ENCODE measurements around the gene ADCY5.

The ADCY5 gene

DNA sequence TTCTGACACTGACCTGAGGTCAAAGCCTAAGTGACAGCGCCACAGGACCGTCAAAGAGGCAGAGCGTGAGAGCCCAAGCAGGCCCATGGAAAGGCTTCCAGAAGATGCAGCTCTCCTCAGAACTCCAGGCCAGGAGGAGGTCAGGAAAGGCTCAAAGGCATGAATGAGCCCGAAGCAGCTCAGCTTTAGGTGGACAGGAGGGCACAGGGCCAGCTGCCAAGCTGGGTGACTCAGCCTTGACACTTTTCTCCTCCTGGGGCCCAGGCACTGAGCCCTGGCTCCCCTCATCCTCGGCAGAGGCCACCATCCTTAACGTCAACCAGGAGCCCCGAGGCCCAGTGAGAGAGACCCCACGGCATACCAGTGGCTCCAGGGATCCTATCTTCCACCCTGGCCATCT, 62.9 kb downstream of the ADCY5 start:
- no peak for DNase-seq (ENCODE audit: low spot score)

- no peak for DNase-seq (ENCODE audit: low spot score)
Observed at GRCh38 chr3:123385499-123385898, 63.4 kb downstream of the ADCY5 start.

GRCh38 chr3:123385001-123385401, 63.9 kb downstream of the ADCY5 start:
- DNase-seq (ENCODE audit: low spot score): no peak

GRCh38 chr3:123384256-123384655, 64.6 kb downstream of the ADCY5 start:
- no peak for DNase-seq (ENCODE audit: low spot score)

DNA sequence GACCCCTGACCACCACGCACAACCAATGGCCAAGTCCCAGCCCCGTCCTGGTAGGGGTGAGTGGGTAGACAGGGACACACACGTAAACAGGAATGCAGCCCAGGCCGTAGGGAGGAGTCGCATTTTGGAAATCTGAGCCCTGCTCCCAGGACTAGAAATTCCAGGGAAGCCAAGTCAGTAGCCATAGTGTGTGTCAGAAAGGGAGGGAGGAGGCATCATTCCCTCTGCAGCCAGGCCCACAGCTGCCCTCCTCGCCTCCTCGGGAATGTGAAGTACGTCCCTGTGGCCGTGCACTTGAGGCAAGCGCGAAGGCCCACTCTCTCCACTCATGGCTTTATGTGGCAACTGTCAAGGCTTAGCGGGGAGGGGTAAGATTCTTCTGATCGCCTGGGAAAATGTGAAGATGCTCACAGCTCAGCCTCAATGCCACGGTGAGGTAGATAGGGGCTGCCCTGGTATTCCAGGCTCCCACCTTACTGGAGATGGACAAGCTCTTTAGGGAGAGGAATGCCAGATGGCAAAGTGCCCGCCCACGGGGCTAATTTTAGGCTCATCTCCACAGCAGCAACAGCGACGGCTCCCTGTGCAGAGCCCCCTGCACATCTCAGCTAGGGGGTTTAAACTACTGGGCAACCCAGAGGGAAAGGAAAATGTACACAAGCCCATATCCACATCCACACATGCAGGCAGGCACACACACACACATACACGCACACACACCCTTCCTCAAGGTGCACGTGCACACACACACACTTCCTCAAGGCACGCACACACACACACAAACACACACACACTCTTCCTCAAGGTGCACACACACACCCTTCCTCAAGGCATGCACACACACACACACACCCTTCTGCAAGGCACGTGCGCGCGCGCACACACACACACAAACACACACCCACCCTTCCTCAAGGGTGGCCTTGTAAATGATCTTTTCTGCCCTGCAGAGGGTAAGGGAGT, 65.5 kb downstream of the ADCY5 start:
- DNase-seq (ENCODE audit: low spot score): no peak

DNA sequence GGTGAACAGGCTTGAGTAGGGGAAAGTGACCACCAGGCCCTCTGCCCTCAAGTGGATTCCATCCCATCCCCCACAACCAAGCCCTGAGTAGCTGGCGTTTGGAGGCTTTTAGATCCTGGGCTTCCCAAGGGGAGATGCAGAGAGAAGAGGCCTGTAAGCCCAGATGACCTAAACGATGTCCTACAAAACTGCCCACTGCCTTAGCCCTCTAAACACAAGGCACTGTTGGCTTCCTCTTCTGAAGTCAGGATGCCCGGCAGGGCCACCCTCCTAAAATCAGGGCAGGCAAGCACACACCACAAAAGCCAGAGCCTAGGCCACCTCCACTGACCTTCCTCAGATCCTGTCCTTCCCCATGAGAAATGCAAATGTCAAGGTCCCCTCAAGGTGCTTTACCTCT, 68.6 kb downstream of the ADCY5 start:
- no peak for DNase-seq (ENCODE audit: low spot score)

- DNase-seq (ENCODE audit: low spot score): no peak
Observed at GRCh38 chr3:123379041-123379830, 69.7 kb downstream of the ADCY5 start.

DNA sequence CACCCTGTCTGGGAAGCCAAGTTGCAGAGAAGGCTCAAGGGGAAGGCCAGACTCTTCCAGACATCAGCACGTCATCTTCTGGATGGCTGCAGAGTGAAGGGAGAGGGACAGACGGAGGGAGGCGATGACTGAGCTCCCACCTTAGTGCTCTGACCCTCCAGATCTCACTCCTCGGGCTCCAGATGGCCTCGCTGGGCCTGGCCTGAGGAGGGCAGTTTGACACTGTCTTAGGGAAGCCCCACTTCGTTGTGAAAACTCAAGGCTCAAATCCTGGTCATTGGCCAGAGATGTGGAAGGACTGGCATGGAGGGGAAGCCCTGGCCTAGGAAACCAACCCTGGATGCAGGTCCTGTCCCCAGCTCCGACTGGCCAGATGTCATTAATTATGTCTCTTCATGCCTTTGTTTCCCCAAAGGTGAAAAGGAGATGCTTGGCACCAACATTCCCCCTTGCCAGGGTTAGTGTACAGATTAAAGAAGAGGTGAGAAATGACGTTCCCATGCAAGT, 70.4 kb downstream of the ADCY5 start:
- no peak for DNase-seq (ENCODE audit: low spot score)

DNA sequence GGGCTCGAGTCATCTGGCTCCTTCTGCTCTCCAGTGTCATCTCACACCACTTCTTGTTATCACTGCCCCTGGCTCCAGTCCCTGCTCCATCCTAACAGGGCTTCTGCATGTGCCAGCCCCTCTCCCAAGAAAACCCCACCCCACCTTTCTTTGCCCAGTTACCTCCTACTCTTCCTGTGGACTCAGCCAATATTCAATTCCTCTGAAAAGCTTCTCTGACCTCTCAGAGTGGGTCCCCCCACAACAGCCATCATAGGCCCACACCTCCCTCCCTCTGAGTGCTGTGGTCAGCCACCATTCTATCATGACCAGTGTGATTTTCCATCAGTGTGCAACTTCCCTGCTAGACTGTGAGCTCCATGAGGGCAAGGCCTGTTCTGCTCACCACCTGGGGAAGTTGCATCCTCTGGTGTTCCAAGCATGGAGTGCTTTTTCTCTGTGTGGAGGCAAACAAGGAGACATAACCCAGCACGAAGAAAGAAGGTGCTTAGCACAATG, 71.6 kb downstream of the ADCY5 start:
- no peak for DNase-seq (ENCODE audit: low spot score)

DNA sequence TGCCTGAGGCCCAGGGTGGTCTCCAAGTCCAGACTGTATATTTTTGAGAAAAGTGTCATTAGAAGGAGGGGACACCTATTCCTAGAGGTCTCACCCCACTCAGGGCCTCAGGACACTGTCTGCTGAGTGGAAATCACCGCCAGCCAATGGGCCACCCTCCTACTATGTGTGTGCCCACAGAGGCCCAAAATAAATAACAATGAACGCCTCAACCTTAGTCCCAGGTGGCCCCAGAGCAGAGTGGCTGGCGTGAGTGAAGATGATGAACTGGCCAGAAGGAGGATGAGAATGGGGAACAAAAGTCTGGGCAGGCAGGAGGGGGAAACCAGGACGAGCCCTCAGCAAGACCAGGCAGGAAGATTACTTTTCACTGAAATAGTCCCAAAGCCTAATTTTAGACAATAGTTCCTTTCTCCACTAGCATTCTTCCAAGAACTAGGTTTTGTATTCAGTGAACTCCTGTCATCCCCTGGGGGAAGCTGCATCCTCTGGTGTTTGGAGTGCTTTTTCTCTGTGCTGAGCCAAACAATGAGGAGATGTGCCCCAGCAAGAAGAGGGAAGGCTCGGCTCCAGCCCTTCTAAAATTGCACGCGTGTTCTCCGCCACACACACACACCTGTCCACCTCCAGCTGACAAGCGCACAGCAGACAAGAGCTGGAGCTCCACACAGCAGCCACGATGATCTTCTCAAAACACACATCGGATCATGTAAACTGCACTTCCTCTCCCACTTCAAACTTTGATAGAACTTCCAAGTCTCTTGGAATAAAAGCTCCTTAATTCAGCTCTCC, 72.2 kb downstream of the ADCY5 start:
- no peak for DNase-seq (ENCODE audit: low spot score)

DNA sequence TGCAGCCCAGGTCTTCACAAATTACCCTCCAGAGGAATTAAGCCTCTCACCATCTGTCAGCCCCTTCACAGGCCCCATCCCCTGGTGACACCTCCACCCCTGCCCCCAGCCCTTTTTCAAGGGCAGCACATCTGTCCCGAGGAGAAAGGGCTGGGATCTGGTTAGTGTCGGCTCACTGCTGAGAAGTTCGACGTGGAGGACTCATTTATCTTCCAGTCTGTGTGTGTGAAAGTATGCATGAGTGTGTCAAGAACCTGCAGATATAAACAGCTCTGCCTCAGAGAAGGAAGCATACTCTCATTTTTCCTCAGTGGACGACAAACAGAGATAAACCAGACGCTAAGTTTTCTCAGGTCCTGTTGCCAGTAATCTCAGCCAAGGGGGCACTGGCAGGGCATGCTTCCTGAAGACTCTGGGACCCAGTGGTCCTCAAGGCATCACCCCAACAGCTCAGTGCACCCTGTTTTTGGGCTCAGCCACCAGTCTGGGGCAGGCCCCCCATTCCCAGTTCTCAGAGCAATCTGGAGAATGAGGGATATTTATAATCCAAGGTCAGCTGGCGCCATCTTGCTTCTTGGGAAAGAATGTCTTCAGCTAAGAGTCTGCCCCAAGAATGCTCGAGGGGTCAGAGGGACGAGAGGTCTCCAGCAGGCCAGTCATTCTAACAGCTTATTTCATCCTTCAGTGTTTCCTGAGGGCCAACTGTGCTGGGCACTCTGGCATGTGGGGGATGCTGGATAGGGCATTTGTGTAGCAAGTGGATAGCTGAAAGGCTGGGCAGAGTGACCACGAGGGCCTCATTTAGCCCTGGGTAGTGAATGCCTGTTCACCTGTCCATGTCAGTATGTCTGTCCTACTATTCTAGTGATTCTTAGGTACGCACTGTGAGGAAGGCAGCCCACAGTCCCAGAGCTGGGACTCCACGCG, 73.6 kb downstream of the ADCY5 start:
- no peak for DNase-seq (ENCODE audit: low spot score)

- DNase-seq (ENCODE audit: low spot score): no peak
Observed at GRCh38 chr3:123374016-123374415, 74.9 kb downstream of the ADCY5 start.

GRCh38 chr3:123373474-123373987, 75.4 kb downstream of the ADCY5 start:
- no peak for DNase-seq (ENCODE audit: low spot score)

GRCh38 chr3:123372686-123373473, 76.0 kb downstream of the ADCY5 start:
- DNase-seq (ENCODE audit: low spot score): no peak

DNA sequence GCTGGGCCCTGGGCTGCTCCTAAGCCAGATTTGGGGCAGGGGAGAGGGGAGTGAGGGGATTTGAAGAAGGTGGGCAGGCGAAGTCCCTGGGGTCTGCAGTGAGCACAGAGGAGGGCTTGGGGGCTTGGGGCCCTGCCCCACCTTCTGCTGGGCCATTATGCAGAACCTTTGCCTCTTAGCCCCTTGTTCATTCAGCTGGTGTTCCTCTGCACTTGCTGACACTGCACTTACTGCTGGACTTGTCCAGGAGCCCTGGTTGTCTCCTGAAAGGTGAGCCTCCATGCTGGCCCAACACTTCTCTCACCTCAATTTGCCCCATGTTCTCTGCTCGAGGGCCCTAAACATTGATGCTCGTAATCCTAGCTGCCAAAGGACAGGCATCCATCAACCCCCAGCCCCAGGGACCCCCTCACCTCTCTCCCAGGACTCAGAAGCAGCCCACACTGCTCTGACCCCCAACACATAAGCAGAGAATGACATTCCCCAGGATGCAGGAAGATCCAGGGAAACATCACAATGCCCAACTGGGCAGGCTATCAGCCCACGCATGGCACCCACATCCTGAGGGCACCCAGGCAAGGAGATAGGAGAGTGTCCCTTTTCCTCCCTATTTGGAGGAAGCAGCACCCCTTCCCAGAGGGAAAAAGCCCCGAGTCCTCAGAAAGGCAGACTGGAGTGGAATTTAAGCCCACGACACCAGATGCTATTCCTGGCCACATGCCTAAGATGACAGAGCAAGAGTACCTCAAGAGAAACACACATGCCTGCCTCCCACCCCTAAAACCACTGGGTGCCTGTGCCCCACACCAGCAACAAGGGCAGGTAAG, 76.8 kb downstream of the ADCY5 start:
- no peak for DNase-seq (ENCODE audit: low spot score)

DNA sequence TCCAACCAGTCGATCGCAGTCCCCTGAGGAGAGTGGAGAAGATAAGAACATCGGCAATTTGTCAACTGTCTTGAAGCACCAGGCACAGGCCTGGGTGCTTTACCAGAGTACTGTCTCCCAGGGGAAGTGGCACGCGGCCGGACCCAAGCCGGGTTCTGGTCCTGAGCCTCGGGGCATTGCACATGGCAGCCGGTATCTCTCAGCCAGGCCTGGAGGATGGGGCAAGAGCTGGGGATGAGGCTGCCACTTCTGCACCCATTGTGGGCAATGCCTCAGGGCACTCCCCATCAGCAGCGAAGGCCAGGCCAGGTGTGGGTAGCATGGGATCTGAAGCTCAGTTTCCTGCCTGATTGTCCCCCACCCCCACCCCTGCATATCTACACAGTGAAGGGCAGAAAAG, 77.5 kb downstream of the ADCY5 start:
- no peak for DNase-seq (ENCODE audit: low spot score)

DNA sequence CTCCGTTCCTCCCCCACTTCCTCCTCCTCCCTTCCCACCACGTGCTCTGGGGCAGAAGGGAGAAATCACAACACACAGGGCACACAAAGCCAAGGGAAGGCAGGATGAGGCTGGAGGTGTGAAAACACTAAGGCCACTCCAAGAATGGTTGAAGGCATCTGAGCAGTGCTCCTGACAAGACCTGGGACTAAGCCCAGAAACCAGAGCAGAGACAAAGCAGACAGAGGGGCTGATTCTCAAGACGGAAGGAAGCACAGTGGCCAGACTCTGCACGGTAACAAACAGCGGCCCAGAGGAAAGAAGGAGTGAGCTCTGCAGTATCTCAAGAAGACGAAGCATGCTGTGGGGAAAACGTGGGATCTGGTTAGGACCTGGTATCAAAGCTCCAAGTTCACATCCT, 78.1 kb downstream of the ADCY5 start:
- no peak for DNase-seq (ENCODE audit: low spot score)

DNA sequence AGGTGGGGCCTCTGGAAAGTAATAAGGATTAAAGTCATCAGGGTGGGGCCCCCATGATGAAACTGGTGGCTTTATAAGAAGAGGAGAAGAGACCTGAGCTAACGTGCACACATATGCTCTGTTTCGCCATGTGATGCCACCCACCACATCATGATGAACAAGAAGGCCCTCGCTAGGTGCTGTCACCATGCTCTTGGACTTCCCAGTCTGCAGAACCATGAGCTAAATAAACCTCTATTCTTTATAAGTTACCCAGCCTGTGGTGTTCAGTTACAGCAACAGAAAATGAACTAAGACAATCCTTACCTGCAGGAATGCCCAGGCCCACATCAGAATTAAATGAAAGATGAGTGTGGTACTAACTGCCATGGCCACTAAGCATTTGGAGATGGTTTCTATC, 79.8 kb downstream of the ADCY5 start:
- DNase-seq (ENCODE audit: low spot score): no peak
